HG03039 (cell line): ENCODE measurements around the gene ZNF420.
A peak's percentile ranks its signal among the peaks of the same experiment; 100 is the strongest.

Experiments
- ATAC-seq: cut with Tn5 transposase; IDR thresholded peaks from one replicate; pipeline ENCODE4 v1.9.1; 2021; ENCODE audit warnings: mild to moderate bottlenecking, moderate library complexity; ENCODE audit not compliant: unreplicated experiment

ZNF420 gene

GRCh38 chr19:37136111-37136510 is 57.9 kb downstream of the ZNF420 start:
- ATAC-seq, result no peak

- no peak for ATAC-seq
Observed at GRCh38 chr19:37148214-37148613, 70.0 kb downstream of the ZNF420 start.

GRCh38 chr19:37160153-37160552 is 81.9 kb downstream of the ZNF420 start:
- no peak for ATAC-seq

GRCh38 chr19:37165635-37166034 is 87.4 kb downstream of the ZNF420 start:
- no peak for ATAC-seq

GRCh38 chr19:37172368-37173366 is 94.4 kb downstream of the ZNF420 start, which contains the start of gene ZNF585A:
Gene ZNF585A, minus strand, starts transcription at chr19:37172695. Its CDS starts 2,785 bp downstream, at chr19:37169910.
- ATAC-seq, result peak; percentile 93
